A549 (cell line): ENCODE measurements around the gene BIN1. TPM values are rescaled to one million over a fixed set of nuclear protein-coding genes. Genes with fewer than 3 reads are reported as not detected.
A peak's percentile ranks its signal among the peaks of the same experiment; 100 is the strongest.

Experiments
- ATAC-seq, 2 experiments: fragments of 200-7000 bp in 1 of 2; fragments of >200 bp in 1 of 2; cut with Nextera tagmentation in 1 of 2; cut with Tn5 transposase in 1 of 2; 3 replicates each; pipeline versions ENCODE4 v1.8.0 to v1.9.1; 2018 to 2020; ENCODE audit warnings: mild to moderate bottlenecking in 1 of 2, moderate library complexity in 1 of 2
- CTCF ChIA-PET: fragments of 300-600 bp; sonication (Branson Sonifier 250); formaldehyde crosslinking; extraction: SDS; loops from one replicate; lab custom pipeline; 2021; ENCODE audit warnings: antibody characterized with exemption, inconsistent platforms; lab: Yijun Ruan, JAX
- POLR2A ChIA-PET: fragments of 350-600 bp; formaldehyde crosslinking; extraction: SDS; loops from one replicate; lab custom pipeline; 2021; ENCODE audit warnings: antibody characterized with exemption, inconsistent platforms; lab: Yijun Ruan, JAX
- DNase-seq, 2 experiments: peaks; one replicate each; pipeline versions ENCODE4 v3.0.0 to v3.0.0-alpha.2; 2011 to 2016; ENCODE audit warnings: low read depth in 1 of 2, low spot score in 1 of 2
- FAIRE-seq: peaks from 2 replicates; lab custom pipeline; 2011; peaks lifted over from hg19 to GRCh38; lab: Jason Lieb, UNC
- H3K27ac ChIP-seq, 2 experiments: fragments of >200 bp; sonication (Bioruptor Twin); formaldehyde crosslinking; 3 replicates each; pipeline ENCODE4 v1.5.1; 2016 to 2017
- H3K4me1 ChIP-seq: fragments of >200 bp; sonication (Bioruptor Twin); formaldehyde crosslinking; 3 replicates; pipeline ENCODE4 v1.6.1; 2016
- H3K4me2 ChIP-seq: fragments of >200 bp; sonication (Bioruptor Twin); formaldehyde crosslinking; 3 replicates; pipeline ENCODE4 v1.6.1; 2016
- H3K4me3 ChIP-seq: fragments of >200 bp; sonication (Bioruptor Twin); formaldehyde crosslinking; 3 replicates; pipeline ENCODE4 v1.5.1; 2016
- H3K9me3 ChIP-seq: fragments of >200 bp; sonication (Bioruptor Twin); formaldehyde crosslinking; 3 replicates; pipeline ENCODE4 v1.6.1; 2016
- BHLHE40 ChIP-seq: IDR thresholded peaks from 2 replicates; pipeline ENCODE4 v1.6.1; 2012; ENCODE audit warnings: low read depth, low read length, inconsistent platforms
- CBX2 ChIP-seq: fragments of 200-600 bp; sonication (generic); IDR thresholded peaks from 2 replicates; pipeline ENCODE4 v1.6.1; 2016; ENCODE audit warnings: low read depth, mild to moderate bottlenecking, borderline replicate concordance
- CBX8 ChIP-seq: fragments of 200-600 bp; sonication (generic); IDR thresholded peaks from 2 replicates; pipeline ENCODE4 v1.6.1; 2016
- E2F6 ChIP-seq: IDR thresholded peaks from 2 replicates; pipeline ENCODE4 v1.6.1; 2012; ENCODE audit warnings: low read depth, borderline replicate concordance
- EHF ChIP-seq: fragments of 250-450 bp; sonication (Bioruptor Pico); IDR thresholded peaks from 2 replicates; pipeline ENCODE4 v1.5.0; 2020; ENCODE audit warnings: mild to moderate bottlenecking
- EHMT2 ChIP-seq: fragments of 200-600 bp; sonication (generic); IDR thresholded peaks from 2 replicates; pipeline ENCODE4 v1.6.1; 2016; ENCODE audit warnings: antibody characterized with exemption, low read depth, mild to moderate bottlenecking, moderate library complexity
- EP300 ChIP-seq, 2 experiments: fragments of >200 bp; sonication (Bioruptor Twin); formaldehyde crosslinking; IDR thresholded peaks; 2 replicates in 1 of 2; 3 replicates in 1 of 2; pipeline ENCODE4 v1.6.1; 2016 to 2017
- ESRRA ChIP-seq: fragments of 150-350 bp; IDR thresholded peaks from 2 replicates; pipeline ENCODE4 v1.6.1; 2014; ENCODE audit warnings: mild to moderate bottlenecking, low read length, borderline replicate concordance
- FOSB ChIP-seq: fragments of 250-450 bp; sonication (Bioruptor Pico); IDR thresholded peaks from 2 replicates; pipeline ENCODE4 v1.5.0; 2020; ENCODE audit warnings: mild to moderate bottlenecking, moderate library complexity
- FOXS1 ChIP-seq: fragments of 250-450 bp; sonication (Bioruptor Pico); IDR thresholded peaks from 2 replicates; pipeline ENCODE4 v1.5.0; 2020; ENCODE audit warnings: mild to moderate bottlenecking, moderate library complexity
- GATA3 ChIP-seq: IDR thresholded peaks from 2 replicates; pipeline ENCODE4 v1.6.1; 2012; ENCODE audit warnings: borderline replicate concordance
- HEYL ChIP-seq: fragments of 250-450 bp; sonication (Bioruptor Pico); IDR thresholded peaks from 2 replicates; pipeline ENCODE4 v1.8.0; 2021; ENCODE audit warnings: mild to moderate bottlenecking, moderate library complexity
- HOXA7 ChIP-seq: fragments of 250-450 bp; sonication (Bioruptor Pico); IDR thresholded peaks from 2 replicates; pipeline ENCODE4 v1.5.0; 2020; ENCODE audit warnings: mild to moderate bottlenecking, moderate library complexity
- HOXB5 ChIP-seq: fragments of 250-450 bp; sonication (Bioruptor Pico); IDR thresholded peaks from 2 replicates; pipeline ENCODE4 v1.5.0; 2020; ENCODE audit warnings: mild to moderate bottlenecking, moderate library complexity
- JUN ChIP-seq, 2 experiments: fragments of >200 bp; sonication (Bioruptor Twin); formaldehyde crosslinking; IDR thresholded peaks; 2 replicates in 1 of 2; 3 replicates in 1 of 2; pipeline ENCODE4 v1.6.1; 2016 to 2017
- KDM5A ChIP-seq: fragments of 200-600 bp; sonication (generic); IDR thresholded peaks from 2 replicates; pipeline ENCODE4 v1.6.1; 2016; ENCODE audit warnings: antibody characterized with exemption, mild to moderate bottlenecking
- MAFK ChIP-seq: fragments of 450-650 bp; IDR thresholded peaks from 2 replicates; pipeline ENCODE4 v1.6.1; 2014; ENCODE audit not compliant: partially characterized antibody
- MAX ChIP-seq: IDR thresholded peaks from 2 replicates; pipeline ENCODE4 v1.6.1; 2012
- MYC ChIP-seq: IDR thresholded peaks from 2 replicates; pipeline ENCODE4 v1.6.1; 2012; ENCODE audit warnings: mild to moderate bottlenecking, inconsistent platforms, low read length, improper control_type of control experiment, borderline replicate concordance
- NFE2L2 ChIP-seq: fragments of 150-350 bp; conservative IDR thresholded peaks from 2 replicates; pipeline ENCODE4 v1.6.1; 2014; ENCODE audit warnings: low read length
- PBX3 ChIP-seq: IDR thresholded peaks from 2 replicates; pipeline ENCODE4 v1.6.1; 2012
- PHF8 ChIP-seq: fragments of 200-600 bp; sonication (generic); IDR thresholded peaks from 2 replicates; pipeline ENCODE4 v1.6.1; 2016; ENCODE audit warnings: low read depth, mild to moderate bottlenecking, antibody characterized with exemption, moderate library complexity, borderline replicate concordance
- POLR2AphosphoS2 ChIP-seq: conservative IDR thresholded peaks from 2 replicates; pipeline ENCODE4 v1.6.1; 2012; ENCODE audit warnings: low read length, improper control_type of control experiment, inconsistent platforms
- RARB ChIP-seq: fragments of 250-450 bp; sonication (Bioruptor Pico); IDR thresholded peaks from 2 replicates; pipeline ENCODE4 v1.8.0; 2021; ENCODE audit warnings: mild to moderate bottlenecking, moderate library complexity
- RCOR1 ChIP-seq: fragments of 150-350 bp; IDR thresholded peaks from 2 replicates; pipeline ENCODE4 v1.6.1; 2014; ENCODE audit warnings: antibody characterized with exemption, low read length, low read depth
- SREBF2 ChIP-seq: fragments of 450-650 bp; IDR thresholded peaks from 2 replicates; pipeline ENCODE4 v1.6.1; 2014; ENCODE audit warnings: mild to moderate bottlenecking, moderate library complexity
- TFCP2L1 ChIP-seq: fragments of 250-450 bp; sonication (Bioruptor Pico); IDR thresholded peaks from 2 replicates; pipeline ENCODE4 v1.5.0; 2021; ENCODE audit warnings: mild to moderate bottlenecking
- ZC3H11A ChIP-seq: fragments of 450-650 bp; IDR thresholded peaks from 2 replicates; pipeline ENCODE4 v1.6.1; 2014; ENCODE audit warnings: antibody characterized with exemption, mild to moderate bottlenecking
- ZNF302 ChIP-seq: fragments of 250-450 bp; sonication (Bioruptor Pico); IDR thresholded peaks from 2 replicates; pipeline ENCODE4 v1.9.0; 2021; ENCODE audit warnings: inconsistent platforms, mild to moderate bottlenecking, moderate library complexity
- WGBS: methylation state at CpG from one replicate; pipeline ENCODE4 v1.1.6; 2017; ENCODE audit errors: missing lambda C conversion rate; 5-methylcytosine and 5-hydroxymethylcytosine counted together
- polyA plus RNA-seq, 4 experiments: library from polyadenylated mRNA; depleted of rRNA in 3 of 4; stranded (reverse); fragments of >200 nt; fragmentation: RNase III in 1 of 4; extraction: RNeasy Plus Mini Kit Qiagen cat#74134 plus additional on column Dnase treatment in 1 of 4; gene quantifications; 2 replicates in 3 of 4; 3 replicates in 1 of 4; pipeline ENCODE4 v1.2.3, GENCODE V29; 2011 to 2017
- TF ChIP-seq, protein P1 (sequence below): fragments of 250-450 bp; sonication (Bioruptor Pico); IDR thresholded peaks from 2 replicates; pipeline ENCODE4 v1.5.0; 2020; ENCODE audit warnings: low read depth, mild to moderate bottlenecking, moderate library complexity
- TF ChIP-seq, protein P2 (sequence below): fragments of 450-650 bp; IDR thresholded peaks from 2 replicates; pipeline ENCODE4 v1.6.1; 2014; ENCODE audit warnings: antibody characterized with exemption
- TF ChIP-seq, protein P3 (sequence below): fragments of >200 bp; sonication (Bioruptor Twin); formaldehyde crosslinking; IDR thresholded peaks from 3 replicates; pipeline ENCODE4 v1.5.1; 2016
- TF ChIP-seq, protein P4 (sequence below): fragments of 250-450 bp; sonication (Bioruptor Pico); IDR thresholded peaks from 2 replicates; pipeline ENCODE4 v1.5.0; 2021; ENCODE audit warnings: mild to moderate bottlenecking, moderate library complexity, borderline replicate concordance

The BIN1 gene
- polyA plus RNA-seq, 2 of the 4 experiments (the other 2 are of a cell fraction): 15.5 to 34.1 TPM

DNA sequence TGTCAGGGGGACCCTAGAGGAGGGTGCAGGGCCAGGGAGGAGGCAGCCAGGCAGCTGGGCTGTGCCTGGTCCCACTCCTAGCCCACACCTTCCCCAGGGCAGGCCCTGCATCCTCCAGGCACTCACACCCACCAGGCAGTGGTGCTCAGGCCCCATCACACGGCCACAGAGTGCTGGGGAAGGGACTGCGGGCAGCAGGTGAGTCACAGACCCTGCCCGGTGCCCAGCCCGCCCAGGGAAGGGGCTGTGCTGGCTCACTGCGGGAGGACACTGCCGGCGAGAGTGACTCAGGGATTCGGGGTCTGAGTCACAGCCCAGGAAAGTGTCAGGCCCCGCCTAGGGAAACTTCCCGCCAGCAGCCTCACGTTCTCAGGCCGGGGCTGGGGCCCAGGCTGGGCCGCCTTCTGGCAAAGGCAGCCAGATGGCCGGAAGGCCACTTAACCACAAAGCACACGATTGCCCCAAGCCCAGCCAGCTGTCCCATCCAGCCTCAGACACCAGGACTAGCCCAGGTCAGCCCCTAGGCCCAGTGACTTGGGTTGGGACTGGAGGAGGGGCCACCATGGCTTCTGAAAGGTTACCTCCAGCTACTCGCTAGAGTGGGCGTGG, 42.2 kb downstream of the BIN1 start:
- peak overlapping the region; percentile 78 for H3K4me2 ChIP-seq
- ATAC-seq (peak; percentile 88 to 96), FAIRE-seq (no peak), DNase-seq (peak; percentile 95 to 98)
- ChIA-PET CTCF (interaction anchor here (0.6 to 5.6 kb wide), 8 partner anchors 9 to 415 kb away, joined by 3 to 38 read pairs (median 3); partner anchors contain the start of gene BIN1), POLR2A (no interaction called here)
- 0% methylated on average over 13 of the region's 17 CpGs for WGBS
- no peaks in the 10 kb centered on the region for H3K9me3 ChIP-seq
- peak overlapping the region; percentile 95 to 99 for H3K27ac ChIP-seq
- H3K4me1 ChIP-seq: peaks cover 32% of the 10 kb centered on the region
- H3K4me3 ChIP-seq: no peak overlapping the region
- TF ChIP-seq, protein P1, sequence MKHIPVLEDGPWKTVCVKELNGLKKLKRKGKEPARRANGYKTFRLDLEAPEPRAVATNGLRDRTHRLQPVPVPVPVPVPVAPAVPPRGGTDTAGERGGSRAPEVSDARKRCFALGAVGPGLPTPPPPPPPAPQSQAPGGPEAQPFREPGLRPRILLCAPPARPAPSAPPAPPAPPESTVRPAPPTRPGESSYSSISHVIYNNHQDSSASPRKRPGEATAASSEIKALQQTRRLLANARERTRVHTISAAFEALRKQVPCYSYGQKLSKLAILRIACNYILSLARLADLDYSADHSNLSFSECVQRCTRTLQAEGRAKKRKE (CRISPR knock-in tag): peak; percentile 96
- no peak for TF ChIP-seq KDM5A
- peak; percentile 37 to 91; a peak in 4 of 5 replicates for TF ChIP-seq JUN (IDR thresholded peaks at IDR 0.05)
- peak; percentile 70; the same call in 1 of the 2 replicates for TF ChIP-seq PBX3
- TF ChIP-seq HOXA7: no peak; the same call in 1 of the 2 replicates
- TF ChIP-seq ZNF302 (CRISPR knock-in tag): peak; percentile 81
- peak; percentile 74; the same call in 1 of the 2 replicates for TF ChIP-seq GATA3
- no peak for TF ChIP-seq EHMT2
- no peak for TF ChIP-seq CBX2
- TF ChIP-seq E2F6: peak; percentile 98
- TF ChIP-seq SREBF2: no peak
- no peak for TF ChIP-seq MYC
- peak; percentile 75; the same call in 1 of the 2 replicates for TF ChIP-seq EHF (CRISPR knock-in tag)
- TF ChIP-seq, protein P2, sequence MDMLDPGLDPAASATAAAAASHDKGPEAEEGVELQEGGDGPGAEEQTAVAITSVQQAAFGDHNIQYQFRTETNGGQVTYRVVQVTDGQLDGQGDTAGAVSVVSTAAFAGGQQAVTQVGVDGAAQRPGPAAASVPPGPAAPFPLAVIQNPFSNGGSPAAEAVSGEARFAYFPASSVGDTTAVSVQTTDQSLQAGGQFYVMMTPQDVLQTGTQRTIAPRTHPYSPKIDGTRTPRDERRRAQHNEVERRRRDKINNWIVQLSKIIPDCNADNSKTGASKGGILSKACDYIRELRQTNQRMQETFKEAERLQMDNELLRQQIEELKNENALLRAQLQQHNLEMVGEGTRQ: no peak
- TF ChIP-seq FOSB: no peak
- no peak for TF ChIP-seq PHF8
- TF ChIP-seq ZC3H11A: no peak
- peak; percentile 95 for TF ChIP-seq HOXB5 (CRISPR knock-in tag)
- TF ChIP-seq TFCP2L1 (CRISPR knock-in tag): peak; percentile 13; the same call in 1 of the 2 replicates
- peak in 1 of 2 experiments; percentile 74; a peak in 1 of 5 replicates for TF ChIP-seq EP300 (IDR thresholded peaks at IDR 0.05)
- TF ChIP-seq, protein P3, sequence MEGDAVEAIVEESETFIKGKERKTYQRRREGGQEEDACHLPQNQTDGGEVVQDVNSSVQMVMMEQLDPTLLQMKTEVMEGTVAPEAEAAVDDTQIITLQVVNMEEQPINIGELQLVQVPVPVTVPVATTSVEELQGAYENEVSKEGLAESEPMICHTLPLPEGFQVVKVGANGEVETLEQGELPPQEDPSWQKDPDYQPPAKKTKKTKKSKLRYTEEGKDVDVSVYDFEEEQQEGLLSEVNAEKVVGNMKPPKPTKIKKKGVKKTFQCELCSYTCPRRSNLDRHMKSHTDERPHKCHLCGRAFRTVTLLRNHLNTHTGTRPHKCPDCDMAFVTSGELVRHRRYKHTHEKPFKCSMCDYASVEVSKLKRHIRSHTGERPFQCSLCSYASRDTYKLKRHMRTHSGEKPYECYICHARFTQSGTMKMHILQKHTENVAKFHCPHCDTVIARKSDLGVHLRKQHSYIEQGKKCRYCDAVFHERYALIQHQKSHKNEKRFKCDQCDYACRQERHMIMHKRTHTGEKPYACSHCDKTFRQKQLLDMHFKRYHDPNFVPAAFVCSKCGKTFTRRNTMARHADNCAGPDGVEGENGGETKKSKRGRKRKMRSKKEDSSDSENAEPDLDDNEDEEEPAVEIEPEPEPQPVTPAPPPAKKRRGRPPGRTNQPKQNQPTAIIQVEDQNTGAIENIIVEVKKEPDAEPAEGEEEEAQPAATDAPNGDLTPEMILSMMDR: peak; percentile 39; the same call in 2 of the 3 replicates
- TF ChIP-seq BHLHE40: no peak
- TF ChIP-seq, protein P4, sequence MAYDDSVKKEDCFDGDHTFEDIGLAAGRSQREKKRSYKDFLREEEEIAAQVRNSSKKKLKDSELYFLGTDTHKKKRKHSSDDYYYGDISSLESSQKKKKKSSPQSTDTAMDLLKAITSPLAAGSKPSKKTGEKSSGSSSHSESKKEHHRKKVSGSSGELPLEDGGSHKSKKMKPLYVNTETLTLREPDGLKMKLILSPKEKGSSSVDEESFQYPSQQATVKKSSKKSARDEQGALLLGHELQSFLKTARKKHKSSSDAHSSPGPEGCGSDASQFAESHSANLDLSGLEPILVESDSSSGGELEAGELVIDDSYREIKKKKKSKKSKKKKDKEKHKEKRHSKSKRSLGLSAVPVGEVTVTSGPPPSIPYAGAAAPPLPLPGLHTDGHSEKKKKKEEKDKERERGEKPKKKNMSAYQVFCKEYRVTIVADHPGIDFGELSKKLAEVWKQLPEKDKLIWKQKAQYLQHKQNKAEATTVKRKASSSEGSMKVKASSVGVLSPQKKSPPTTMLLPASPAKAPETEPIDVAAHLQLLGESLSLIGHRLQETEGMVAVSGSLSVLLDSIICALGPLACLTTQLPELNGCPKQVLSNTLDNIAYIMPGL: no peak; the same call in 1 of the 2 replicates
- peak; percentile 84 for TF ChIP-seq NFE2L2
- TF ChIP-seq HEYL (CRISPR knock-in tag): no peak
- no peak; the same call in 1 of the 2 replicates for TF ChIP-seq FOXS1 (CRISPR knock-in tag)
- peak; percentile 97 for TF ChIP-seq MAFK
- TF ChIP-seq MAX: peak; percentile 95
- TF ChIP-seq RARB (CRISPR knock-in tag): no peak
- no peak for TF ChIP-seq RCOR1
- no peak for TF ChIP-seq POLR2AphosphoS2
- TF ChIP-seq CBX8: no peak
- no peak for TF ChIP-seq ESRRA
